HG03064 (cell line): ENCODE results near the gene NME2.
"Not testable (repeated sequence)": the region's sequence is repeated elsewhere in the genome, so short reads cannot be mapped to it uniquely, and the experiment has no call there.

ENCODE experiments used
- ATAC-seq: cut with Tn5 transposase; IDR thresholded peaks from one replicate; pipeline ENCODE4 v1.9.1; 2021; ENCODE audit warnings: low read depth; ENCODE audit not compliant: unreplicated experiment

NME2 gene

GRCh38 chr17:51166198-51166986, at the start of gene NME2:
Gene NME2 (plus strand): TSS chr17:51166411. CDS start chr17:51166831, 420 bp downstream.
- peak; percentile 92 for ATAC-seq

GRCh38 chr17:51118330-51119195, 47.6 kb upstream of the NME2 start:
- ATAC-seq: no peak

- peak; percentile 15 for ATAC-seq
These were observed 46.5 kb upstream of the NME2 start for GRCh38 chr17:51119415-51120356.

- ATAC-seq: peak; percentile 32
These were observed 45.9 kb upstream of the NME2 start for GRCh38 chr17:51120357-51120738.

- ATAC-seq: peak; percentile 60
These were observed 45.2 kb upstream of the NME2 start, which contains the start of gene SPAG9 for GRCh38 chr17:51120739-51121619. Gene SPAG9 (minus strand): TSS chr17:51120868. CDS start chr17:51120656, 212 bp downstream.

- no peak for ATAC-seq
These were observed 44.4 kb upstream of the NME2 start for GRCh38 chr17:51121620-51122472.

- not testable (repeated sequence) for ATAC-seq
These were observed 43.6 kb upstream of the NME2 start for GRCh38 chr17:51122473-51123115.

- no peak for ATAC-seq
These were observed 41.3 kb upstream of the NME2 start for GRCh38 chr17:51124640-51125503.

- no peak for ATAC-seq
These were observed 38.1 kb upstream of the NME2 start for GRCh38 chr17:51128076-51128475.

- no peak for ATAC-seq
These were observed 33.3 kb upstream of the NME2 start for GRCh38 chr17:51132964-51133319.

- ATAC-seq: no peak
These were observed 32.8 kb upstream of the NME2 start for GRCh38 chr17:51133365-51133764.

GRCh38 chr17:51135956-51136355, 30.3 kb upstream of the NME2 start:
- ATAC-seq: no peak

- no peak for ATAC-seq
These were observed 23.6 kb upstream of the NME2 start for GRCh38 chr17:51142597-51142996.

GRCh38 chr17:51144266-51145022, 21.8 kb upstream of the NME2 start:
- ATAC-seq: no peak

- no peak for ATAC-seq
These were observed 18.6 kb upstream of the NME2 start for GRCh38 chr17:51147650-51148049.

- no peak for ATAC-seq
These were observed 17.0 kb upstream of the NME2 start for GRCh38 chr17:51149163-51149562.
